Pulmonary artery endothelial cell (primary cell): ENCODE measurements around the gene KLC1. TPM values are rescaled to one million over a fixed set of nuclear protein-coding genes. Genes with fewer than 3 reads are reported as not detected.

ENCODE experiments used
- DNase-seq: peaks from one replicate; pipeline ENCODE4 v3.0.0-alpha.2; 2011; ENCODE audit warnings: low read depth, low spot score
- total RNA-seq: library from RNA; depleted of rRNA; stranded (reverse); fragments of >200 nt; gene quantifications from 2 replicates; pipeline ENCODE4 v1.2.3, GENCODE V29; 2014

Gene KLC1
- total RNA-seq, 1 donor from 2014 or later = 170 TPM

- DNase-seq = no peak
Observed at GRCh38 chr14:103702497-103703432, 73.8 kb downstream of the KLC1 start.

- DNase-seq = no peak
Observed at GRCh38 chr14:103703433-103704385, 74.7 kb downstream of the KLC1 start.

- DNase-seq = no peak
Observed at GRCh38 chr14:103704708-103705107, 75.7 kb downstream of the KLC1 start.

- peak; percentile 48 for DNase-seq
Observed at GRCh38 chr14:103705118-103705503, 76.1 kb downstream of the KLC1 start.

GRCh38 chr14:103705504-103706284 lies 76.7 kb downstream of the KLC1 start:
- no peak for DNase-seq

GRCh38 chr14:103706551-103707328 lies 77.7 kb downstream of the KLC1 start:
- no peak for DNase-seq

GRCh38 chr14:103707329-103708263 lies 78.6 kb downstream of the KLC1 start:
- DNase-seq = no peak

GRCh38 chr14:103708750-103709187 lies 79.8 kb downstream of the KLC1 start:
- no peak for DNase-seq

- DNase-seq = no peak
Observed at GRCh38 chr14:103709814-103710213, 80.8 kb downstream of the KLC1 start.

GRCh38 chr14:103710771-103711377 lies 81.9 kb downstream of the KLC1 start:
- no peak for DNase-seq

GRCh38 chr14:103711516-103712431 lies 82.8 kb downstream of the KLC1 start:
- DNase-seq = no peak

GRCh38 chr14:103712633-103713247 lies 83.7 kb downstream of the KLC1 start:
- DNase-seq = no peak

- no peak for DNase-seq
Observed at GRCh38 chr14:103713304-103714062, 84.5 kb downstream of the KLC1 start.

- no peak for DNase-seq
Observed at GRCh38 chr14:103714063-103714724, 85.2 kb downstream of the KLC1 start.

- peak; percentile 97 for DNase-seq
Observed at GRCh38 chr14:103715052-103716000, 86.3 kb downstream of the KLC1 start, which contains the start of the genes XRCC3 and ZFYVE21. Gene XRCC3, minus strand, starts transcription at chr14:103715451. Its CDS starts 4,364 bp downstream, at chr14:103711087. Gene ZFYVE21, plus strand, starts transcription at chr14:103715810. Its CDS starts 32 bp downstream, at chr14:103715842.
